AG04450 (cell line): ENCODE results near the gene DMD. TPM values are rescaled to one million over a fixed set of nuclear protein-coding genes. Genes with fewer than 3 reads are reported as not detected.

Experiments used
- CTCF ChIA-PET: fragments of 300-600, 350-600 bp; formaldehyde crosslinking; extraction: SDS; loops from one replicate; lab custom pipeline; 2022; ENCODE audit warnings: antibody characterized with exemption, inconsistent platforms; lab: Charles Lee
- POLR2A ChIA-PET: fragments of 350-600 bp; formaldehyde crosslinking; extraction: SDS; loops from one replicate; lab custom pipeline; 2021; ENCODE audit warnings: antibody characterized with exemption, inconsistent platforms; lab: Yijun Ruan, JAX
- DNase-seq: peaks from one replicate; pipeline ENCODE4 v3.0.0-alpha.2; 2011; ENCODE audit warnings: low read depth, low spot score
- H3K27ac ChIP-seq: one replicate; pipeline ENCODE4 v1.5.1; 2012; ENCODE audit warnings: low read depth, low read length, control low read depth
- H3K27me3 ChIP-seq: one replicate; pipeline ENCODE4 v1.6.0; 2012; ENCODE audit warnings: low read length; ENCODE audit not compliant: control insufficient read depth, insufficient read depth
- H3K4me3 ChIP-seq: 2 replicates; pipeline ENCODE4 v1.5.1; 2011; ENCODE audit warnings: mild to moderate bottlenecking, low read depth, low read length, control low read depth
- H3K9me3 ChIP-seq: 2 replicates; pipeline ENCODE4 v1.5.1; 2012; ENCODE audit warnings: low read length; ENCODE audit not compliant: control insufficient read depth, insufficient read depth
- polyA plus RNA-seq: library from polyadenylated mRNA; depleted of rRNA; stranded (reverse); fragments of >200 nt; gene quantifications from 2 replicates; pipeline ENCODE4 v1.2.3, GENCODE V29; 2011
- TF ChIP-seq, protein P1 (sequence below): IDR thresholded peaks from 2 replicates; pipeline ENCODE4 v1.5.1; 2011; ENCODE audit warnings: low read depth, low read length, control low read depth, inconsistent platforms

DMD gene
- polyA plus RNA-seq, 1 experiment, result 7.6 TPM

DNA sequence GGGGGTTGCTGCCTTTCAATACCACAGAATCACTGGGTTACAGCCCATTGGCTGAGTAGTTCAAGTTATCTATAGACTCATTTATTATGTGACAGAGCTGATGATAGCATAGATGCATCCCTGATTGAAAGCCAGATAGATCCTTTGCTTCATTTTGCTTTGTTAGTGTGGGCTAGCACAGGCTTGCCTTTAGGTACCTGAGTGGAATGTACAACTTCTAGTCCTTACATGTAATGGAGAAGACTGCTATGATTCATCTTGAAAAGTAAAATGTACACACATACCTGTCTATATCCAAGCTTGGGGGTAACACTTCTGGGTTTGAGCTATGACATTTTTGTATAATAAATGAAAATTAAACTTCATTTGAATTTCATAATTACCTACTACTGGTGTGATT is 1913.5 kb downstream of the DMD start:
- ChIA-PET POLR2A (no interaction called here), CTCF (no interaction called here)
- Histone ChIP-seq H3K27me3 (no peaks in the 10 kb centered on the region), H3K4me3 (no peak overlapping the region), H3K27ac (no peak overlapping the region), H3K9me3 (no peaks in the 10 kb centered on the region)
- DNase-seq, result no peak
- TF ChIP-seq, protein P1, sequence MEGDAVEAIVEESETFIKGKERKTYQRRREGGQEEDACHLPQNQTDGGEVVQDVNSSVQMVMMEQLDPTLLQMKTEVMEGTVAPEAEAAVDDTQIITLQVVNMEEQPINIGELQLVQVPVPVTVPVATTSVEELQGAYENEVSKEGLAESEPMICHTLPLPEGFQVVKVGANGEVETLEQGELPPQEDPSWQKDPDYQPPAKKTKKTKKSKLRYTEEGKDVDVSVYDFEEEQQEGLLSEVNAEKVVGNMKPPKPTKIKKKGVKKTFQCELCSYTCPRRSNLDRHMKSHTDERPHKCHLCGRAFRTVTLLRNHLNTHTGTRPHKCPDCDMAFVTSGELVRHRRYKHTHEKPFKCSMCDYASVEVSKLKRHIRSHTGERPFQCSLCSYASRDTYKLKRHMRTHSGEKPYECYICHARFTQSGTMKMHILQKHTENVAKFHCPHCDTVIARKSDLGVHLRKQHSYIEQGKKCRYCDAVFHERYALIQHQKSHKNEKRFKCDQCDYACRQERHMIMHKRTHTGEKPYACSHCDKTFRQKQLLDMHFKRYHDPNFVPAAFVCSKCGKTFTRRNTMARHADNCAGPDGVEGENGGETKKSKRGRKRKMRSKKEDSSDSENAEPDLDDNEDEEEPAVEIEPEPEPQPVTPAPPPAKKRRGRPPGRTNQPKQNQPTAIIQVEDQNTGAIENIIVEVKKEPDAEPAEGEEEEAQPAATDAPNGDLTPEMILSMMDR, result no peak

DNA sequence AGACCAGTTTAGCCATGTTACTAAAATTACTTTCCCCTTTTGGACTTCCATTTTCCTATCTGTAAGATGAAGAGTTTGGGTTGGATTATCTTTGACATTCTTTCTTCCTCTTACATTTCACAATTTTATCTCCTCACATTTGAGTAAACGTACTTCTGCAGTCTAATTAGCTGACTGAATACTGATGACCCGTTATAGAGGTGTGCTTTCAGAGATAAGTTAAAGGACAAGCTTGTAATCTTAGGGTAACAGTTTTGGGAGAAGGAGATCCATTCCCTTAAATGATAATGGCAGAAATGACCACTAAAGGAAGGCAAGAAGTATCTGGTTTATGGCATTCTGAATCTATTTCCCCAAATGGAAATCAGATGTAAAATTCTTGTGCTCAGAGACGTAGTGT is 1916.9 kb downstream of the DMD start:
- no peak overlapping the region for H3K27ac ChIP-seq
- no peaks in the 10 kb centered on the region for H3K27me3 ChIP-seq
- H3K4me3 ChIP-seq, result no peak overlapping the region
- ChIA-PET CTCF (no interaction called here), POLR2A (no interaction called here)
- no peak for DNase-seq
- TF ChIP-seq, protein P1, result no peak
- no peaks in the 10 kb centered on the region for H3K9me3 ChIP-seq

DNA sequence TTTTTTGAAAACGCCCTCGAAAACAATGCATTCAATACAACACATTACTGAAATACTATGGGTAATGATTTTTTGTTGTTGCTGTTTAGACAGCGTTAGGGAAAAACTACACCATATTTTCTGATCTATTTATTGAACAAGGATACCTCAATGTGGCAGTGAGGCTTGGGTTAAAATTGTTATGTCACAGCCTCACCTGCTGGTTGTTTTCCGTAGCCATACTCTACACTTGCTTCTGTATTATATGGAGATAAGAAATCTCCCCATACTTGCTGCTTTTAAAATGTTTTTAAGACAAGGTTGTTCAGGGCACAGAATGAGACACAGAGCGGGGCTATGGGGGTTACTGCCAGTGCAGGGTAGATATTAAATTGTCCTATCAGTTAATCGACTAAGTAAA is 1917.9 kb downstream of the DMD start:
- no peak for DNase-seq
- Histone ChIP-seq H3K27ac (no peak overlapping the region), H3K4me3 (no peak overlapping the region), H3K27me3 (no peaks in the 10 kb centered on the region), H3K9me3 (no peaks in the 10 kb centered on the region)
- ChIA-PET CTCF (interaction anchor here (1.3 kb wide), 1 partner anchor 256 kb away, joined by 4 read pairs; no protein-coding TSS in a partner anchor), POLR2A (no interaction called here)
- TF ChIP-seq, protein P1, result peak; percentile 15; the same call in 1 of the 2 replicates

DNA sequence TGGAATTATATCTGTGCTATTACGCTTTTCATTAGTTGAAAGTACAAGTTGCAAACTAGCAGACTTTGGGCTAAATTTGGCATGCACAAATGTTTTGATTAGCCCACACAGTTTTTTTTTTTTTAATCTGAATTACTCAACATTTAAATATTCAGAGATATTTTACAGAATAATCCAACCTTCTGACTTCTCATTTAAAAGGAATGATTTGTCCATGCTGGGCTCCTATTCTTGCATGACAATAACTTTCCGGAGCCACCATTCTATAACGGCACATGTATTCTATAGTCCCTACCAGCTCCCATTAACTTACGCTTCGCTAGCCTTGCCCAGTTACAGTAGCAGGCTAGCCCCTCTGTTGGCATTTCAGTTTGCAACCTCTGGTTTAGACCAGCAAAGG is 1920.2 kb downstream of the DMD start:
- CTCF ChIA-PET, result no interaction called here
- TF ChIP-seq, protein P1, result no peak
- POLR2A ChIA-PET, result no interaction called here
- H3K27me3 ChIP-seq, result no peaks in the 10 kb centered on the region
- no peaks in the 10 kb centered on the region for H3K9me3 ChIP-seq
- no peak overlapping the region for H3K4me3 ChIP-seq
- no peak overlapping the region for H3K27ac ChIP-seq
- no peak for DNase-seq

DNA sequence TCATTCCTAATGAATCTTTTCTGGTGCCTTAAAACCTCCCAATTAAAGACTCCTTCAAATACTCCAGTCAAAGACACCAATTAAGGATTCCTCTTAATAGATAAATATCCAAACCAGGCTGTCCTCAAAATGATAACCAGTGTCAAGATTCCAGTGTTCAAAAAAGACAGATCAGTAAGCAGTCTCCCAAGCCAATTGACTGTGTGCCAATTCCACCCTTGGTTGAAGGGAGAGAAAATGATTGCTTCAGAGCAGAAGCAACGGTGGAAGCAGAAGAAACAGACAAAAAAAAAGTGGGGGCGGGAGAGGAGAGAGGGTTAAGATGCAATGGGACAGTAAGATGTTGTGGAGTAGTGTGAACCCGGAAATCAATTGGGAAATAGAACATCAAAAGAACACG is 1923.5 kb downstream of the DMD start:
- TF ChIP-seq, protein P1, result no peak
- H3K9me3 ChIP-seq, result no peaks in the 10 kb centered on the region
- ChIA-PET CTCF (no interaction called here), POLR2A (no interaction called here)
- no peaks in the 10 kb centered on the region for H3K27me3 ChIP-seq
- no peak overlapping the region for H3K27ac ChIP-seq
- DNase-seq, result no peak
- no peak overlapping the region for H3K4me3 ChIP-seq
